CD4-positive, alpha-beta T cell (primary cell): ENCODE data around the gene PTBP2. TPM values are rescaled to one million over a fixed set of nuclear protein-coding genes. Genes with fewer than 3 reads are reported as not detected.

Source experiments
- ATAC-seq: fragments of 200-7000 bp; cut with Tn5 transposase; one replicate; pipeline ENCODE4 v1.10.0; 2022; ENCODE audit warnings: mild to moderate bottlenecking; ENCODE audit not compliant: poor library complexity
- CTCF ChIA-PET: fragments of 350-600 bp; sonication (Branson Sonifier 250); formaldehyde crosslinking; loops from one replicate; lab custom pipeline; 2021; ENCODE audit warnings: antibody characterized with exemption, inconsistent platforms; lab: Charles Lee
- POLR2A ChIA-PET: fragments of 350-600 bp; sonication (Branson Sonifier 250); formaldehyde crosslinking; loops from one replicate; lab custom pipeline; 2021; ENCODE audit warnings: antibody characterized with exemption, inconsistent platforms; lab: Charles Lee
- DNase-seq, 14 experiments: peaks; one replicate each; pipeline ENCODE4 v3.0.0-alpha.2; 2013 to 2020; ENCODE audit warnings: mixed read lengths in 2 of 14
- H3K27ac ChIP-seq, 2 donors: one replicate each; pipeline versions ENCODE4 v1.5.1 to v1.7.0; 2013; ENCODE audit warnings: low read length in 2 of 2, low read depth in 1 of 2, mild to moderate bottlenecking in 1 of 2
- H3K27me3 ChIP-seq, 2 experiments: 1 replicate in 1 of 2; 2 replicates in 1 of 2; pipeline versions ENCODE4 v1.6.1 to v1.7.0; 2013; ENCODE audit warnings: low read length in 2 of 2, control low read depth in 1 of 2, mild to moderate bottlenecking in 1 of 2, moderate library complexity in 1 of 2; ENCODE audit not compliant: insufficient read depth in 2 of 2, control insufficient read depth in 1 of 2
- H3K36me3 ChIP-seq: one replicate; pipeline ENCODE4 v1.6.1; 2013; ENCODE audit warnings: low read length, control low read depth; ENCODE audit not compliant: insufficient read depth
- H3K4me1 ChIP-seq: one replicate; pipeline ENCODE4 v1.6.1; 2013; ENCODE audit warnings: low read length, control low read depth; ENCODE audit not compliant: insufficient read depth
- H3K4me3 ChIP-seq: one replicate; pipeline ENCODE4 v1.5.1; 2013; ENCODE audit warnings: mild to moderate bottlenecking, low read length, moderate library complexity
- H3K9me3 ChIP-seq, 2 experiments: 1 replicate in 1 of 2; 2 replicates in 1 of 2; pipeline versions ENCODE4 v1.6.1 to v1.7.0; 2013; ENCODE audit warnings: low read length in 2 of 2, mild to moderate bottlenecking in 2 of 2, control low read depth in 1 of 2, moderate library complexity in 1 of 2; ENCODE audit not compliant: control insufficient read depth in 1 of 2, insufficient read depth in 1 of 2
- H3K27ac Mint-ChIP-seq: one replicate; pipeline ENCODE4 v1.8.0; 2020; ENCODE audit warnings: mixed read lengths
- H3K27me3 Mint-ChIP-seq: one replicate; pipeline ENCODE4 v1.8.0; 2021; ENCODE audit warnings: mixed read lengths
- H3K36me3 Mint-ChIP-seq: one replicate; pipeline ENCODE4 v1.8.0; 2021; ENCODE audit warnings: low read depth, mixed read lengths
- H3K4me1 Mint-ChIP-seq: one replicate; pipeline ENCODE4 v1.8.0; 2021; ENCODE audit warnings: low read depth, mixed read lengths
- H3K4me3 Mint-ChIP-seq: one replicate; pipeline ENCODE4 v1.8.0; 2020; ENCODE audit warnings: mild to moderate bottlenecking, mixed read lengths
- H3K9me3 Mint-ChIP-seq: one replicate; pipeline ENCODE4 v1.8.0; 2020; ENCODE audit warnings: mixed read lengths
- intact Hi-C, 2 experiments: fragments of 100-400 bp; cut with DNase I in 1 of 2; cut with micrococcal nuclease in 1 of 2; formaldehyde crosslinking; loops; one replicate each; pipeline versions ENCODE4 v1.15.1 to v1.9.0; 2023 to 2025; cut with DNase I, micrococcal nuclease
- total RNA-seq, 174 experiments: library from RNA in 2 of 174; stranded (reverse) in 2 of 174; gene quantifications; one replicate each; pipeline ENCODE4 v1.2.3 and lab custom pipeline; 2021 to 2026
- TF ChIP-seq, protein P1 (sequence below): fragments of 200-600 bp; IDR thresholded peaks from one replicate; pipeline ENCODE4 v1.8.0; 2022; ENCODE audit warnings: antibody characterized with exemption, mild to moderate bottlenecking

Gene PTBP2
- total RNA-seq, 2 experiments from 2014 or later: 32.6 to 34.3 TPM

GRCh38 chr1:96721053-96721415, 550 bp upstream of the PTBP2 start:
- H3K27ac Mint-ChIP-seq: peak overlapping the region; percentile 94
- Histone ChIP-seq H3K9me3 (no peaks in the 10 kb centered on the region), H3K36me3 (no peaks in the 10 kb centered on the region), H3K27me3 (no peaks in the 10 kb centered on the region), H3K27ac (no peak overlapping the region), H3K4me3 (peak overlapping the region; percentile 85), H3K4me1 (peaks cover 15% of the 10 kb centered on the region)
- POLR2A ChIA-PET: interaction anchor here (0.6 to 0.7 kb wide), 2 partner anchors 10 to 1111 kb away, joined by 3 read pairs; no protein-coding TSS in a partner anchor
- H3K27me3 Mint-ChIP-seq: no peaks in the 10 kb centered on the region
- intact Hi-C loops: loop anchor here (5.0 to 10.0 kb wide), 3 partner anchors 54 to 1649 kb away; partner anchors contain the start of gene ALG14 (in 1 of the 2)
- H3K36me3 Mint-ChIP-seq: peaks cover 40% of the 10 kb centered on the region
- no peak for DNase-seq
- no peak for ATAC-seq
- H3K4me1 Mint-ChIP-seq: peaks cover 31% of the 10 kb centered on the region
- peak overlapping the region; percentile 98 for H3K4me3 Mint-ChIP-seq
- no peaks in the 10 kb centered on the region for H3K9me3 Mint-ChIP-seq
- TF ChIP-seq, protein P1, sequence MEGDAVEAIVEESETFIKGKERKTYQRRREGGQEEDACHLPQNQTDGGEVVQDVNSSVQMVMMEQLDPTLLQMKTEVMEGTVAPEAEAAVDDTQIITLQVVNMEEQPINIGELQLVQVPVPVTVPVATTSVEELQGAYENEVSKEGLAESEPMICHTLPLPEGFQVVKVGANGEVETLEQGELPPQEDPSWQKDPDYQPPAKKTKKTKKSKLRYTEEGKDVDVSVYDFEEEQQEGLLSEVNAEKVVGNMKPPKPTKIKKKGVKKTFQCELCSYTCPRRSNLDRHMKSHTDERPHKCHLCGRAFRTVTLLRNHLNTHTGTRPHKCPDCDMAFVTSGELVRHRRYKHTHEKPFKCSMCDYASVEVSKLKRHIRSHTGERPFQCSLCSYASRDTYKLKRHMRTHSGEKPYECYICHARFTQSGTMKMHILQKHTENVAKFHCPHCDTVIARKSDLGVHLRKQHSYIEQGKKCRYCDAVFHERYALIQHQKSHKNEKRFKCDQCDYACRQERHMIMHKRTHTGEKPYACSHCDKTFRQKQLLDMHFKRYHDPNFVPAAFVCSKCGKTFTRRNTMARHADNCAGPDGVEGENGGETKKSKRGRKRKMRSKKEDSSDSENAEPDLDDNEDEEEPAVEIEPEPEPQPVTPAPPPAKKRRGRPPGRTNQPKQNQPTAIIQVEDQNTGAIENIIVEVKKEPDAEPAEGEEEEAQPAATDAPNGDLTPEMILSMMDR: no peak
- CTCF ChIA-PET: no interaction called here

DNA sequence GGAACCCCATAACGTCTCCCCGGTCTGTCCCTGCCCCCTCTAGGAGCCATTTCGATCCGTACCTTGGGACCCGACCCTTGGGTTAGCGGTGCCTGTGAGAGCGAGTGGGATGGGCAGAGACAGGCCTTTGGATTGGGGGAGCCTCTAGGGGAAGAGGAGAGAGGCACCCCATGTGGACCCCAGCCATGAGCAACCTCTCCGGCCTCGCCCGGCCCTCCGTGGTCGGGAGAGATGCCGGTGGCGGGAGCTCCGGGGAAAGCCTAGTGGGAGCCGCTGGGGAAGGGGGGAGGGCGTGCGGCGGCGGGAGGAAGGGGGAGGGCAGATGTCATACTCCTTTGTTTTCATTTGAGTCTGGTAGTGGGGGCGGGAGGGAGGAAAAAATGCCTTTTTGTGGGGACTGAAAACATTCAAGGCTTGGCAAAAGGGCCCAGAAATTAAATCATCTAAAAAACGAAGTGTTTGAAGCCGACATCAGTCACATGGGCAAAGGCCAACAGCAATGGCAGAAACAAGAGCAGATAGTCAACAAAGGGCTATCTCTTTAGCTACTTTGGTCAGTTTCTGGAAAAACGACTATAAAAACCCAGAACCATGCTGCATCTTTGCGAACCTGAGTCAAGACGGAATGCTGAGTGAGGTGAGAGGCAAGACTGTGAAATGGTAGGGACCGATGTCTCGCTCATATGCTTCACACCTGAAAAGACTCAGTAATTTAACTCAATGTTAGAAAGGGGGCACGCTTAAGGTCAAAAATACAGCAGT, 758 bp downstream of the PTBP2 start:
- no peaks in the 10 kb centered on the region for H3K27me3 Mint-ChIP-seq
- TF ChIP-seq, protein P1: no peak
- peak overlapping the region; percentile 85 for H3K4me3 ChIP-seq
- H3K27ac Mint-ChIP-seq: peak overlapping the region; percentile 94
- H3K36me3 ChIP-seq: no peaks in the 10 kb centered on the region
- no peaks in the 10 kb centered on the region for H3K9me3 ChIP-seq
- no peaks in the 10 kb centered on the region for H3K9me3 Mint-ChIP-seq
- H3K27me3 ChIP-seq: no peaks in the 10 kb centered on the region
- CTCF ChIA-PET: interaction anchor here (0.6 kb wide), 1 partner anchor 148 kb away, joined by 3 read pairs; no protein-coding TSS in a partner anchor
- peaks cover 49% of the 10 kb centered on the region for H3K36me3 Mint-ChIP-seq
- H3K27ac ChIP-seq: peak overlapping the region; percentile 86
- H3K4me1 Mint-ChIP-seq: peaks cover 40% of the 10 kb centered on the region
- ATAC-seq (peak; percentile 61), DNase-seq (peak in 7 of 14 experiments; percentile 14 to 65 (median 38))
- intact Hi-C loops: loop anchor here (5.0 to 10.0 kb wide), 3 partner anchors 52 to 1650 kb away; partner anchors contain the start of gene ALG14 (in 1 of the 2)
- POLR2A ChIA-PET: interaction anchor here (0.5 to 0.6 kb wide), 3 partner anchors 62 to 1027 kb away, joined by 3 read pairs; no protein-coding TSS in a partner anchor
- peaks cover 22% of the 10 kb centered on the region for H3K4me1 ChIP-seq
- H3K4me3 Mint-ChIP-seq: peak overlapping the region; percentile 98

DNA sequence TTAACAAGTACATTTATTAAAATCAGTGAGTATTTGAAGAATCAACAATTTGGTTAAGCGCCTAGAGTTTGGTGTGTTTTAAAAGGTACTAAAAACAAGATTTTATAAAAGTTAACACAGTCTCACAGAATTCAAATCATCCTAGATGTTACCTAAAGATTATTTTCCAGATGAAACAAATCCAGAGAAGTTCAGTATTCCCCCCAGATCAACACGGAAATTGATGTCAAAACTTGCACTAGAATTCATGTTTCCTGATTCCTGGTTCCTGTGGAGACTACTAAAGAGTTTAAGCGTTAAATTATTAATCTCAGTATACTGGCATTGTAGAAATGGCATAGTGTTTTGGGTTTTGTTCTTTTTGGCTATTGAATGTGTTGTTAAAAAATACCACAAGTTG, 1.4 kb downstream of the PTBP2 start:
- H3K27ac ChIP-seq: no peak overlapping the region
- H3K9me3 ChIP-seq: no peaks in the 10 kb centered on the region
- no peak for ATAC-seq
- peak overlapping the region; percentile 85 for H3K4me3 ChIP-seq
- Mint-ChIP-seq H3K27me3 (no peaks in the 10 kb centered on the region), H3K4me3 (peak overlapping the region; percentile 98), H3K36me3 (peaks cover 55% of the 10 kb centered on the region), H3K4me1 (peaks cover 45% of the 10 kb centered on the region), H3K9me3 (no peaks in the 10 kb centered on the region), H3K27ac (peak overlapping the region; percentile 94)
- no peaks in the 10 kb centered on the region for H3K27me3 ChIP-seq
- TF ChIP-seq, protein P1: no peak
- no peak for DNase-seq
- H3K36me3 ChIP-seq: no peaks in the 10 kb centered on the region
- H3K4me1 ChIP-seq: peaks cover 22% of the 10 kb centered on the region
- ChIA-PET CTCF (no interaction called here), POLR2A (interaction anchor here (0.6 kb wide), 1 partner anchor 62 kb away, joined by 3 read pairs; no protein-coding TSS in a partner anchor)
- intact Hi-C loops: loop anchor here (5.0 to 10.0 kb wide), 3 partner anchors 52 to 1651 kb away; partner anchors contain the start of gene ALG14 (in 1 of the 2)
